Activated T-cell treated with anti-CD3 and anti-CD28 coated beads for 1 hour (primary cell): Measurements from ENCODE around the gene COL16A1.

Source experiments
- DNase-seq: peaks from one replicate; pipeline ENCODE4 v3.0.0-alpha.2; 2020; ENCODE audit warnings: low read depth

The COL16A1 gene

DNA sequence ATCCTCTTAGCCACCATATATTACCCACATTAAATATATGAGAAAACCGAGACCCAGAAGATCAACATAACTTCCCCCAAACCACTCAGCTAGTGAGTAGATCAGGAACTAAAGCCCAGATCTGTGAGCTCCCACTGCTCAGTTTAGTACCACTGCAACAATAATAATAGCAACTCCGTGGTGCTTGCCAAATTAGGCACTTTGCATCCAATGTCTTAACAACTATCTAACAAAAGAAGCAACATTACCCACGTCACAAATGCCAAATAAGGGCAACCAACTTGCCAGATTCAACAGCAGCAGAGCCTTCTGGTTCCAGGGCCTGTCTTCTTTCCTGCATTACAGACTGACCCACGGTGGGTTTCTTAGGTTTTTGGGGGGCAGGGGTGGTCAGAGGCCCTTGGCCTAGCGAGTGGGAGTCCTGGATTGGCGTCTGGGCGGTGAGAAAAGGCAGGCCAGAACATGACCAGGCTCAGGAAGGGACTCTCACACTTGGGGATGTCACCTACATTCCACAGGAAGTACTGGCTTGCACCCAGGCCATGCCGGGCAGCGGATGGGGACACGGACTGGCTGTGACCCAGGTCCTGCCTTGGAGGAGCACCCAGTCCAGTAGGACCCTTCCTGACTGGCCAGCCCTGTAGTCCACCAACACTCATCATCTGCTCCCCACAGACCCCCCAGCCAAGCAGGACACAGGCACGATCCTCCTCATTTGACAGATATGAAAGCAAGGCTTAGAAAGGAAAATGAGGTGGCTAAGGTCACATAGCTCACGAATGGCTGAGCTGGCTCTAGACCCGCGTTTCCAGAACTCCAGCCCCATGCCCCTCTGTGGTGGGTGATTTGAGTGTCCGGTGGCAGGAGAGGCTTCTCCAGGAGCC lies 81.7 kb downstream of the COL16A1 start:
- no peak for DNase-seq

DNA sequence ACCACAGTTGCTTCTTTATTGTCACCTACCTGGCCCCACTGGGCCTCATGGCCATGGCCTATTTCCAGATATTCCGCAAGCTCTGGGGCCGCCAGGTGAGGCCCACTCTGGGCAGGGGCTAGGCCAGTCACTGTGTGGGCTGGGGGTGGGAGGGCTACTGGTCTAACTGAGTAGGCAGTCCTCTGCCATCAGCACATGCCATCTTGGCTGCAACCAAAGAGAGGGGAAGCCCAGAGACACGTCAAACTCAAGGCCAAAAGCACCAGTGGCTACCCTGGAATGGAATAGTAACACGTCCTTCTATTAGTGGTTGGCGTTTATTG lies 82.4 kb downstream of the COL16A1 start:
- no peak for DNase-seq

DNA sequence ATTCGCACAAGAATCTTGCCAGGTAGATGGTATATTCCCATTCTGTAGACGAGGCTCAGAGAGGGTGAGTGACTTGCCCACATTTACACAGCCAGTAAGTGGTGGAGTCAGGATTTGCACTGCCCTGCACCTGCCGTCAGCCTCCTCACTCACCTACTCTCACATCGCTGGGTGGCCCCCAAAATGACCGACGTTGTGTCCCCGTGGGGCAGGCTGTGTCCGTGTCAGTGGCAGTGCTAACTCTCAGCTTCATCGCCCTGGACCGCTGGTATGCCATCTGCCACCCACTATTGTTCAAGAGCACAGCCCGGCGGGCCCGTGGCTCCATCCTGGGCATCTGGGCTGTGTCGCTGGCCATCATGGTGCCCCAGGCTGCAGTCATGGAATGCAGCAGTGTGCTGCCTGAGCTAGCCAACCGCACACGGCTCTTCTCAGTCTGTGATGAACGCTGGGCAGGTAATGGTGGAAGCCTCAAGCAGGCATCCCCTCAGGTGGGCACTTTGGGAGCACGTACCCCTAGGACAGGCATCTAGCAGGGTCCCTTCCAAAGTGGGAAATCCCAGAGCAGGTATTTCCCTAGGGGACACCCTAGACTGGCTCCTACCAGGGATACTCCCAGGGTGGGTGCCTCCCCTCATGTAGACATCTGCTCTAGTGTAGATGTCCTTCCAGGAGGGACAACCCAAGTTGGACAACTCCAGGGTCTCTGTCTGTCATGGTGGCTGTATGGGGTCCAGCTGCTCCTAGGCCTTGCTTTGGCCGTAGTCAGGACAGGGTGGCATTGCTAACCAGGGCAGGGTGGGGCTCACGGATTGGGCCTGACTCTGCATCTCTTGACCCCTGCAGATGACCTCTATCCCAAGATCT lies 83.0 kb downstream of the COL16A1 start:
- DNase-seq: no peak

DNA sequence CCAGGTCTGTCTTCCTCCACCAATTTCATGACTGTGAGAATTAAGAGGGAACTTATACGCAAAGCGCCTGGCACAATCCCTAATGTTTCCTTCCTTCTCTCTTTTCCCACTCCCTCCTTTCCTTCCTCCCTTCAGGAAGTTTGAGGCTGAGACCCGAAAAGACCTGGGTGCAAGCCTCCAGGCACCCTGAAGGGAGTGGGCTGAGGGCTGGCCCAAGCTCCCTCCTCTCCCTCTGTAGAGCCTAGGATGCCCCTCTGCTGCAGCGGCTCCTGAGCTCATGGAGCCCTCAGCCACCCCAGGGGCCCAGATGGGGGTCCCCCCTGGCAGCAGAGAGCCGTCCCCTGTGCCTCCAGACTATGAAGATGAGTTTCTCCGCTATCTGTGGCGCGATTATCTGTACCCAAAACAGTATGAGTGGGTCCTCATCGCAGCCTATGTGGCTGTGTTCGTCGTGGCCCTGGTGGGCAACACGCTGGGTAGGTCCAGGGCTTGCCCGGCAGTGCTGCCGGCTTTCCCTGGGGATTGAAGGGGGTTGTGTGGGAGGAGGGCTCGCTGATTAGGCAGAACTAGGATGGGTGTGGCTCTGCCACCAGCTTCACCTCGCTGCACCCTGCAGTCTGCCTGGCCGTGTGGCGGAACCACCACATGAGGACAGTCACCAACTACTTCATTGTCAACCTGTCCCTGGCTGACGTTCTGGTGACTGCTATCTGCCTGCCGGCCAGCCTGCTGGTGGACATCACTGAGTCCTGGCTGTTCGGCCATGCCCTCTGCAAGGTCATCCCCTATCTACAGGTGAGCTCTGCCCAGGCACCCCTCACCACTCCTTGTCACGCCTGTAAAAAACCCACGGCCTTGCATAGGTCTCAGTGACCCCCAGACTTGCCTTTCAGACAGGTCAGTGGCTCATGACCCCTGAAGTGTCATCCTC lies 84.6 kb downstream of the COL16A1 start:
- no peak for DNase-seq

DNA sequence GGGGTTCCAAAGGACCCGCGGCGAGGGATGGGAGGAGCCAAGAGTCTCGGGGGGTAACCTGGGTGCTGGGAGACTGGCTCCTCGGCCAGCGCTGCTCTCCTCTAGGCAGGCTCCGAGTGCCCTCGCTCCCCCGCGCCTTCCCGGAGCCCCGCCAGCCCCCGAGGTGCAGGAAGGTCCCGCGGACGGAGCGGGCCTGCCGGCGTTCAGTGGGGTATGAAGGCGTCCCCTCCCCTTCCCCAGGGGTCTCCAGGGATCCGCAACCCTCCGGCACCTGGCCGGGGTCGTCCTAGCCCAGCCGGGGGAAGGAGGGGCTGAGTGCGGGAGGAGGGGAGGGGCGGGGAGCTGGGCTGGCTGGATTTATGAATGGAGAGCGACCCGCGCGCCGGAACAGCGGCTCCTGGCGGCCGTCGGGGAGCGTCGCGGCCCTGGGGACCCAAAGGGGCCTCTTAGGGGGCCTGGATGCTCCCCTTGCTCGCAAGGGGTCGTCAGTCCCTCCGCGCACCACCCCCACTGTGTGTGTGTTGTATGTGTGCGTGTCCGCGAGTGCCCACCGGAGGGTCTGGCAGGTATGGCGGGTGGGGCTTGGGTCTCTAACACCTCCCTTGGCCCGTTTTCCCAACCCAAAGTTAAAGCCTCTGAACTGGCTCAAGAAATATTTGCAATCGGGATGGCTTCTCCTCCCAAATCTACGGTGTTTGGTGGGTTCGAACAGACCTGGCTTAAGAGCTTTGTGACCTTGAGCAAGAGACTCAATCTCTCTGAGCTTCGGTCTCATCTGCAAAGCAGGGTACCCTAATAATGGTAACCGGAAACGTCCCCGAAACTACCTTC lies 85.7 kb downstream of the COL16A1 start:
- DNase-seq: peak; percentile 23

- no peak for DNase-seq
Measured at GRCh38 chr1:31617218-31617915, 86.5 kb downstream of the COL16A1 start, which contains the start of gene HCRTR1. Gene HCRTR1 (plus strand): TSS chr1:31617689. CDS start chr1:31619193, 1,504 bp downstream.

GRCh38 chr1:31615939-31616338 lies 87.9 kb downstream of the COL16A1 start:
- no peak for DNase-seq

DNA sequence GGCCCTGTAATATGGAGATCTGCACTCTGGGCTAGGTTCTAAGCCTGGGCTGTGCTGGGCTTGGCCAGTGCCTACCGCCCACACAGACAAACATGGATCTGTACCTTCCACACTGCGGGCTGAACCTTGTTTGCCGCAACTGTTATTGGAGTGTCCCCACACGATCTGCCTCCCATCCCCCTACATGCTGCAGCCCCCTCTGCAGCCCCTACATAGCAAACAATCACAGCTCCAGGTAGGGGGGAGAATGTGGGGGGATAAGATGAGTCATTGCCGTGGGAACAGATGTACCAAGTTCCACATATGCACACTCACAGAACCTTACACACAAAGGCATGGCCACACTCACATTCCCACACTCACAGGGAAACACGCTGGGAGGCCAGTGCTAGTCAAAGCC lies 88.4 kb downstream of the COL16A1 start:
- no peak for DNase-seq

DNA sequence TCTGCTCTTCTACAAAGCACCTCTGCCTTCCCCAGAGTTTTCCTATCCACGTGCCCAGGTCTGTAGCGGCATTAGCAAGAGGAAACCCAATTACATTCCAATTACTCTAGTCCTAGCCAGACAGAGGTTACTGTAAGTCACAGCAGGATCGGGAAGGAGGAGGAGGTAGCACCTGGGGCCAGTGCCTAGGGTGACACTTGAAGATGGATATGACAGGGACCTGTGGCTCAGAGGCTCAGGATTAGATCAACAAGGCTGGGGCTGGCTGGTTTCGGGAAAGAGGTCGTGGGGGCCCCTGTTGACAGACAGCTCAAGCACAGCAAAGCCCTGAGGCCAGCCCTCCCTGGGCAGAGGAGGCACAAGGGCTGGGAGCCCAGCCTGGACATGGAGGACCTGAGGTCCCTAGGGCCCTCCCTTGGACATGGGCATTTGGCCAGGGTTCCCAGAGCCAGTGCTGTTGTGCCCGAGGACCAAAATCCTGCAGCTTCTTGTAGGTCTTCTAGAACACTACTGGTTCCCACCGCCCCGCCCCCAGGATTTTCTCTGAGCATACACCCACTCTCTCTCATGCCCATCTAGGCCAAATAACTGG lies 89.3 kb downstream of the COL16A1 start:
- no peak for DNase-seq

DNA sequence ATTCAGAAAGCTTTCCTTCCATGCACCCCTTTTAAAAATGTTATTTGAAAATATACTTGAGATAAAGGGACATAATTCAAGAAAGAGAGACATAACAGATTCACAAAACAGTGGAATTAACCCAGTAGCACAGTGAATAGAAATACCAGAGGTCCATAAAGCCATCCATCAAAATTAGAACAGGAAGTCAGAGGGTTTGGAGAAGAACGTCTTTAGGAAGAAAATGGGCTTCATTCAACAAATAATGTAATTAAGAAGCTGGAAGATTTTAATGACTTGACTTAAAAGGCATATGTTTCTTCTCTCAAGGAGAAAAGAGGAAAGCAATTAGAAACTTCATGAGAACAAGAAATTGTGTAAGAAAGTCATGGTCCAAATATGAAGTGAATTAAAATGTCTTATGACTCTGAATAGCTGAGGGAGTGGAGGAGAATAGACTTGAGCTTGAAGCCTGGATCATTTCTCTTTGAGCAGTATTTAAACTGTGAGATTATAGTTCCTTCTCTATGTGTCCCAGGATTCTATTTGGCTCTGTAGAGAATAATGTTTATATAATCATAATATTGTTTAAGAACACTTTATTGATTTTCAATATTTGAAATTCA lies 94.2 kb downstream of the COL16A1 start:
- DNase-seq: no peak

DNA sequence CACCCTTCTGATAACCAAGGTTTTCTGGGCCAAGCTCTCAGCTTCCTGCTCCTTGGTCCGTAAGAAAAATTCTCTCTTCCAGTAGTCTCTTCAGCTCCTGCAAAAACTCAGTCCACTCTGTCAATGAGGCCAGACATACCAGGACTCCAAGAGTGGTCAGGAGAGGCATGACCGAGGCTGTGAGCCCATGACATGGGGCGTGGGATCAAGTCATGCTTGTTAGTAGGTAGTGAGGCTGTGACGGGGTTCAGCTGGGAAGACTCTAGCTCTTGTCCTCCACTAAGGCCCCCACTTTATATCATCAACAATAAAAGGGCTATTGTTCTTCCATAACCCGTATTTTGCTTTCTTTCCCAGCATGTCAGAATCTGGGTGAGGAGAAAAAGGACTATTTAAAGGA lies 96.5 kb downstream of the COL16A1 start:
- DNase-seq: no peak

GRCh38 chr1:31605908-31606427 lies 97.8 kb downstream of the COL16A1 start:
- no peak for DNase-seq
